Astrocyte (in vitro differentiated cells and primary cell): ENCODE data around the gene CTRB2.

Experiments used
- EZH2 ChIP-seq: IDR thresholded peaks from 2 replicates; pipeline ENCODE4 v1.6.1; 2012; ENCODE audit warnings: mild to moderate bottlenecking, low read length, inconsistent platforms; ENCODE audit not compliant: insufficient read depth
- TF ChIP-seq, protein P1 (sequence below): IDR thresholded peaks from 2 replicates; pipeline ENCODE4 v1.5.1; 2011; ENCODE audit warnings: low read depth, mild to moderate bottlenecking, inconsistent platforms, low read length, moderate library complexity; ENCODE audit not compliant: insufficient read depth

DNA sequence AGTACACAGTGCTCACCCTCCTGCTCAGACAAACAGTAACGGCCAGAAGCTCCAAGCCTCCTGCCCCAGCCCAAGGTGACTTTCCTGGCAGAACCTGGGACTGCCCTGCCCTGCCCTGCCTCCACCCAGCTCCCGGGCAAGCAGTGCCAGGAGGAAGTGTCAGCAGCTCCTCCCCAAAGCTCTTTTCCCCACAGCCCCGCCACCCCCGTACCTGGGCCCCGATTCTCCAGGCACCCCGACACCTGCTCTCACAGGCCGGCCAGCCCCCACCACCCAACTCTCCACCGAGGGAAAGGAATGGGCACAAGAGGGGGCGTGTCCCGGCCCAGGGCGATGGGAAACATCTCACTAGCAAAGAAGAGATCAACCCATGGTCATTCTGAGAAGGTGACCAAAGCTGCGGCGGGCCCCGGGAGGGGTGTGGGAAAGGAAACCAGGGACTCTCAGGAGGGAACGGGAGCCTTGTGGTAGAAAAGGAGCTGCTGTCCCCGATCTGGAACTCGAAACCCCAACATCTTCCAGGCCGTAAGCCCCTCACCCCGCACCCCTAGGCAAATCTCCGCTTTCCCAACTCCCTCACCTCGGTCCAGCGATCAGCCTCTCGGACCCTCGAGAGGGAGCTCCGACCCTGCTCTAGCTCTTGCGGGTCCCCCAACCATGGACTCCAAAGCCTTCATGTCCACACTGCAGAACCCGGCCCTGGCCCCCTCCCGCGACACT, 43.3 kb upstream of the CTRB2 start:
- TF ChIP-seq EZH2: no peak
- TF ChIP-seq, protein P1, sequence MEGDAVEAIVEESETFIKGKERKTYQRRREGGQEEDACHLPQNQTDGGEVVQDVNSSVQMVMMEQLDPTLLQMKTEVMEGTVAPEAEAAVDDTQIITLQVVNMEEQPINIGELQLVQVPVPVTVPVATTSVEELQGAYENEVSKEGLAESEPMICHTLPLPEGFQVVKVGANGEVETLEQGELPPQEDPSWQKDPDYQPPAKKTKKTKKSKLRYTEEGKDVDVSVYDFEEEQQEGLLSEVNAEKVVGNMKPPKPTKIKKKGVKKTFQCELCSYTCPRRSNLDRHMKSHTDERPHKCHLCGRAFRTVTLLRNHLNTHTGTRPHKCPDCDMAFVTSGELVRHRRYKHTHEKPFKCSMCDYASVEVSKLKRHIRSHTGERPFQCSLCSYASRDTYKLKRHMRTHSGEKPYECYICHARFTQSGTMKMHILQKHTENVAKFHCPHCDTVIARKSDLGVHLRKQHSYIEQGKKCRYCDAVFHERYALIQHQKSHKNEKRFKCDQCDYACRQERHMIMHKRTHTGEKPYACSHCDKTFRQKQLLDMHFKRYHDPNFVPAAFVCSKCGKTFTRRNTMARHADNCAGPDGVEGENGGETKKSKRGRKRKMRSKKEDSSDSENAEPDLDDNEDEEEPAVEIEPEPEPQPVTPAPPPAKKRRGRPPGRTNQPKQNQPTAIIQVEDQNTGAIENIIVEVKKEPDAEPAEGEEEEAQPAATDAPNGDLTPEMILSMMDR: no peak
